Right lung (tissue), 5 donors: ENCODE measurements around the gene LSM4. TPM values are rescaled to one million over a fixed set of nuclear protein-coding genes. Genes with fewer than 3 reads are reported as not detected.
"Not testable (repeated sequence)": the region's sequence is repeated elsewhere in the genome, so short reads cannot be mapped to it uniquely, and the experiment has no call there.

Experiments used
- DNase-seq, 2 donors: peaks; one replicate each; pipeline ENCODE4 v3.0.0-alpha.2; 2013
- polyA plus RNA-seq, 5 donors: library from polyadenylated mRNA; unstranded; fragments of 120-200 nt; gene quantifications; one replicate each; pipeline versions ENCODE4 v1.2.1 to v1.2.3, GENCODE V29; 2013; ENCODE audit warnings: inconsistent platforms in 1 of 5, low replicate concordance in 1 of 5; ENCODE audit not compliant: insufficient read length in 5 of 5, insufficient read depth in 1 of 5

Gene LSM4
- polyA plus RNA-seq, 5 donors = 73.3 to 103 (median 79.9) TPM

- DNase-seq = no peak
These were observed 21.7 kb upstream of the LSM4 start for GRCh38 chr19:18344582-18344950.

GRCh38 chr19:18342090-18342632 lies 19.3 kb upstream of the LSM4 start:
- no peak for DNase-seq

- no peak for DNase-seq
These were observed 18.4 kb upstream of the LSM4 start for GRCh38 chr19:18340990-18341868.

- DNase-seq = peak in 1 of 2 donors; percentile 58
These were observed 17.5 kb upstream of the LSM4 start, which contains the start of gene PGPEP1 for GRCh38 chr19:18340190-18340989. TSS of gene PGPEP1 (plus strand) at chr19:18340598. CDS start at chr19:18340682, 84 bp downstream.

- DNase-seq = no peak
These were observed 16.8 kb upstream of the LSM4 start for GRCh38 chr19:18339723-18340122.

GRCh38 chr19:18338541-18338940 lies 15.7 kb upstream of the LSM4 start:
- no peak for DNase-seq

- DNase-seq = no peak
These were observed 13.2 kb upstream of the LSM4 start for GRCh38 chr19:18336121-18336520.

- DNase-seq = no peak
These were observed 10.8 kb upstream of the LSM4 start for GRCh38 chr19:18333680-18334079.

GRCh38 chr19:18332917-18333530 lies 10.1 kb upstream of the LSM4 start:
- no peak for DNase-seq

- no peak for DNase-seq
These were observed 8.0 kb upstream of the LSM4 start for GRCh38 chr19:18330868-18331267.

- no peak for DNase-seq
These were observed 6.1 kb upstream of the LSM4 start for GRCh38 chr19:18329035-18329376.

- peak; percentile 91 to 93 for DNase-seq
These were observed 5.6 kb upstream of the LSM4 start for GRCh38 chr19:18328340-18329034.

- DNase-seq = no peak
These were observed 3.9 kb upstream of the LSM4 start for GRCh38 chr19:18326772-18327171.

GRCh38 chr19:18324373-18324731 lies 1.5 kb upstream of the LSM4 start:
- not testable (repeated sequence) for DNase-seq

- no peak for DNase-seq
These were observed 538 bp downstream of the LSM4 start for GRCh38 chr19:18322318-18322758.

- DNase-seq = no peak
These were observed 1.2 kb downstream of the LSM4 start for GRCh38 chr19:18321734-18322102.

- DNase-seq = no peak
These were observed 1.8 kb downstream of the LSM4 start for GRCh38 chr19:18320865-18321733.

- no peak for DNase-seq
These were observed 3.2 kb downstream of the LSM4 start for GRCh38 chr19:18319591-18320135.

GRCh38 chr19:18317961-18318800 lies 4.7 kb downstream of the LSM4 start:
- DNase-seq = no peak
